GM12878 (cell line): Measurements from ENCODE around the gene IER2. TPM values are rescaled to one million over a fixed set of nuclear protein-coding genes. Genes with fewer than 3 reads are reported as not detected.

Experiments used
- CBFB ChIP-seq: IDR thresholded peaks from 2 replicates; pipeline ENCODE4 v1.6.1; 2016; ENCODE audit warnings: antibody characterized with exemption, low read depth
- EGR1 ChIP-seq, 2 experiments: IDR thresholded peaks; 1 replicate in 1 of 2; 2 replicates in 1 of 2; pipeline ENCODE4 v1.6.1; 2011 to 2012; ENCODE audit warnings: low read depth in 2 of 2, low read length in 2 of 2, borderline replicate concordance in 1 of 2, mild to moderate bottlenecking in 1 of 2, moderate library complexity in 1 of 2
- ELK1 ChIP-seq: IDR thresholded peaks from 2 replicates; pipeline ENCODE4 v1.6.1; 2012; ENCODE audit warnings: low read depth, low read length, improper control_type of control experiment
- GATAD2B ChIP-seq: fragments of 450-650 bp; conservative IDR thresholded peaks from 2 replicates; pipeline ENCODE4 v1.6.1; 2017; ENCODE audit warnings: low read depth, mild to moderate bottlenecking, moderate library complexity
- HCFC1 ChIP-seq: fragments of 150-350 bp; IDR thresholded peaks from 2 replicates; pipeline ENCODE4 v1.6.1; 2014; ENCODE audit warnings: low read length
- HDAC2 ChIP-seq: fragments of 200-600 bp; sonication (generic); IDR thresholded peaks from 2 replicates; pipeline ENCODE4 v1.6.1; 2017
- IKZF1 ChIP-seq: fragments of 450-650 bp; conservative IDR thresholded peaks from 2 replicates; pipeline ENCODE4 v1.6.1; 2017; ENCODE audit warnings: antibody characterized with exemption, mild to moderate bottlenecking
- MEF2A ChIP-seq: IDR thresholded peaks from 2 replicates; pipeline ENCODE4 v1.6.1; 2011; ENCODE audit warnings: low read depth, mild to moderate bottlenecking, low read length, moderate library complexity; ENCODE audit not compliant: insufficient read depth
- MEF2B ChIP-seq: fragments of 450-650 bp; IDR thresholded peaks from 2 replicates; pipeline ENCODE4 v1.6.1; 2018; ENCODE audit warnings: mild to moderate bottlenecking, moderate library complexity; ENCODE audit not compliant: partially characterized antibody, poor library complexity, severe bottlenecking
- MTA2 ChIP-seq: fragments of 450-650 bp; IDR thresholded peaks from 2 replicates; pipeline ENCODE4 v1.6.1; 2016; ENCODE audit warnings: low read depth, mild to moderate bottlenecking, moderate library complexity
- MXI1 ChIP-seq: fragments of 150-350 bp; IDR thresholded peaks from 2 replicates; pipeline ENCODE4 v1.6.1; 2011; ENCODE audit warnings: low read depth, mild to moderate bottlenecking, inconsistent platforms, low read length, improper control_type of control experiment
- NBN ChIP-seq: fragments of 450-650 bp; IDR thresholded peaks from 2 replicates; pipeline ENCODE4 v1.6.1; 2016
- PAX5 ChIP-seq: IDR thresholded peaks from 2 replicates; pipeline ENCODE4 v1.6.1; 2011; ENCODE audit warnings: low read depth, low read length, borderline replicate concordance
- PBX3 ChIP-seq: IDR thresholded peaks from 2 replicates; pipeline ENCODE4 v1.6.1; 2011; ENCODE audit warnings: mild to moderate bottlenecking, low read depth, low read length, moderate library complexity; ENCODE audit not compliant: insufficient replicate concordance
- POLR2A ChIP-seq: IDR thresholded peaks from 2 replicates; pipeline ENCODE4 v1.6.1; 2011; ENCODE audit warnings: low read depth, mild to moderate bottlenecking, low read length
- POLR2AphosphoS2 ChIP-seq: IDR thresholded peaks from 2 replicates; pipeline ENCODE4 v1.6.1; 2011; ENCODE audit warnings: low read depth, mild to moderate bottlenecking, low read length, improper control_type of control experiment, moderate library complexity
- POLR2AphosphoS5 ChIP-seq: IDR thresholded peaks from 2 replicates; pipeline ENCODE4 v1.6.1; 2011; ENCODE audit warnings: mild to moderate bottlenecking, low read length, inconsistent platforms
- POU2F2 ChIP-seq: IDR thresholded peaks from 3 replicates; pipeline ENCODE4 v1.6.1; 2011; ENCODE audit warnings: low read depth, mild to moderate bottlenecking, low read length, borderline replicate concordance
- RBBP5 ChIP-seq: fragments of 200-600 bp; sonication (generic); conservative IDR thresholded peaks from 2 replicates; pipeline ENCODE4 v1.6.1; 2016
- TCF12 ChIP-seq: IDR thresholded peaks from 2 replicates; pipeline ENCODE4 v1.6.1; 2011; ENCODE audit warnings: low read depth, mild to moderate bottlenecking, low read length
- polyA plus RNA-seq, 11 experiments: library from polyadenylated mRNA; depleted of rRNA in 4 of 11; unstranded in 6 of 11; stranded (reverse) in 5 of 11; fragments of >200 nt; fragmentation: Nextera tagmentation in 4 of 11; fragmentation: Illumina TruSeq in 1 of 11; extraction: Ambion mirVana in 4 of 11; extraction: Trizol in 1 of 11; gene quantifications; 1 replicate in 1 of 11; 2 replicates in 10 of 11; pipeline versions ENCODE4 v1.2.1 to v1.2.3, GENCODE V29; 2011 to 2016; ENCODE audit warnings: inconsistent platforms in 2 of 11, missing spikeins in 2 of 11, low read depth in 1 of 11
- total RNA-seq, 4 experiments: library from RNA; depleted of rRNA in 3 of 4; stranded (reverse); fragments of >200 nt in 3 of 4; fragmentation: Illumina TruSeq in 1 of 4; extraction: Trizol in 1 of 4; gene quantifications; 2 replicates each; pipeline versions ENCODE4 v1.2.1 to v1.2.3, GENCODE V29; 2013 to 2021
- TF ChIP-seq, protein P1 (sequence below): fragments of 450-650 bp; formaldehyde crosslinking; IDR thresholded peaks from 2 replicates; pipeline ENCODE4 v1.5.0; 2022; ENCODE audit warnings: mild to moderate bottlenecking, missing genetic modification characterization
- TF ChIP-seq, protein P2 (sequence below): fragments of 450-650 bp; conservative IDR thresholded peaks from 2 replicates; pipeline ENCODE4 v1.6.1; 2017; ENCODE audit warnings: mild to moderate bottlenecking, moderate library complexity

IER2 gene
- total and polyA plus RNA-seq, 10 of the 15 experiments (the other 5 are each of a cell fraction or from before 2014, with no cell fraction given): 2.8 to 94.5 (median 24.9) TPM

DNA sequence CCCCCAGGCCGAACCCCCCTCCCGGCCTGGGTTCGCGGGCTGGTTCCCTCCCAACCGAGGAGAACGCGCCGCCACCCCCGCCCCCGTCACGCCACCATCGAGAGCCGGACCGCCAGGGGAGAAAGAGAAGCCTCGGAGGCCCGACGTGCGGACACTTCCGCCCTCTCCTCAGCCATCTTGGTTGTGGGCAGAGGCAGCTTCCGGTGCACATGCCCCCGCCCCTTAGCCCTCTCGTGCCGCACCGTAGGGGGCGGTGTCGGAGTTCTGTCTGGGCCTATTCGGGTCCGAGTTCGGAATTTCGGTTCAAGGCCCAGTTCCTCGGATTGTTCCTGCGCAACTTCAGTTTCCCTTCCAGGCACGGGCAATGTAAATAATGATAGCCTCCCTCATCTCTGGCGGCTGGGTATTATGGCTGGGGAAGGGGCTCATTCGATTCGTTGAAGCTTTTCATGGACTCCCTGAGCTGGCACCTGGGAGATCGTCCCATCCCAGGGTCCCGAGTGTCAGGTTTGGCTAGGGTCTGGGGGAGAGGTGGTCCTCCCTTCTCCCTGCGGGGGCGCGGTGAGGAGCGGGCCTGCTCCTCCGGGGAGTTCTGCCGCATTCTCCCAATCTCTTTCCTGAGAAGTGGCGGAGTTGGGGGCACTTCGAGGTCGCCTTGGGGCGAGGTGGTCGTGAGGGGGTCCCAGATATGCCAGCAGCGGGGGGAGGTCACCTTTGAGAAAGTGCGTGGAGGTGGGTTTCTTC, at the start of gene IER2, which contains the start of gene STX10 (continued):
- TF ChIP-seq, protein P1, sequence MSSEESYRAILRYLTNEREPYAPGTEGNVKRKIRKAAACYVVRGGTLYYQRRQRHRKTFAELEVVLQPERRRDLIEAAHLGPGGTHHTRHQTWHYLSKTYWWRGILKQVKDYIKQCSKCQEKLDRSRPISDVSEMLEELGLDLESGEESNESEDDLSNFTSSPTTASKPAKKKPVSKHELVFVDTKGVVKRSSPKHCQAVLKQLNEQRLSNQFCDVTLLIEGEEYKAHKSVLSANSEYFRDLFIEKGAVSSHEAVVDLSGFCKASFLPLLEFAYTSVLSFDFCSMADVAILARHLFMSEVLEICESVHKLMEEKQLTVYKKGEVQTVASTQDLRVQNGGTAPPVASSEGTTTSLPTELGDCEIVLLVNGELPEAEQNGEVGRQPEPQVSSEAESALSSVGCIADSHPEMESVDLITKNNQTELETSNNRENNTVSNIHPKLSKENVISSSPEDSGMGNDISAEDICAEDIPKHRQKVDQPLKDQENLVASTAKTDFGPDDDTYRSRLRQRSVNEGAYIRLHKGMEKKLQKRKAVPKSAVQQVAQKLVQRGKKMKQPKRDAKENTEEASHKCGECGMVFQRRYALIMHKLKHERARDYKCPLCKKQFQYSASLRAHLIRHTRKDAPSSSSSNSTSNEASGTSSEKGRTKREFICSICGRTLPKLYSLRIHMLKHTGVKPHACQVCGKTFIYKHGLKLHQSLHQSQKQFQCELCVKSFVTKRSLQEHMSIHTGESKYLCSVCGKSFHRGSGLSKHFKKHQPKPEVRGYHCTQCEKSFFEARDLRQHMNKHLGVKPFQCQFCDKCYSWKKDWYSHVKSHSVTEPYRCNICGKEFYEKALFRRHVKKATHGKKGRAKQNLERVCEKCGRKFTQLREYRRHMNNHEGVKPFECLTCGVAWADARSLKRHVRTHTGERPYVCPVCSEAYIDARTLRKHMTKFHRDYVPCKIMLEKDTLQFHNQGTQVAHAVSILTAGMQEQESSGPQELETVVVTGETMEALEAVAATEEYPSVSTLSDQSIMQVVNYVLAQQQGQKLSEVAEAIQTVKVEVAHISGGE (CRISPR knock-in tag): peak; percentile 68
- peak; percentile 92 for TF ChIP-seq ELK1
- TF ChIP-seq EGR1 (IDR thresholded peaks at IDR 0.05; ENCODE audit: borderline replicate concordance in 1 of 2, low read depth in 2 of 2, low read length in 2 of 2): peak; percentile 65 to 94
- TF ChIP-seq GATAD2B: peak; percentile 24; the same call in 1 of the 2 replicates
- TF ChIP-seq RBBP5: no peak
- 0 out of 2 replicates have a peak, but pooled peaks have one; percentile 15 for TF ChIP-seq PAX5
- peak; percentile 51; the same call in 1 of the 2 replicates for TF ChIP-seq NBN
- TF ChIP-seq MEF2B: no peak
- peak; percentile 58; the same call in 1 of the 2 replicates for TF ChIP-seq MEF2A
- 0 out of 2 replicates have a peak, but pooled peaks have one; percentile 33 for TF ChIP-seq CBFB
- TF ChIP-seq HCFC1: peak; percentile 88
- TF ChIP-seq POU2F2: 0 out of 3 replicates have a peak, but pooled peaks have one; percentile 9
- TF ChIP-seq IKZF1: peak; percentile 94
- no peak for TF ChIP-seq HDAC2
- TF ChIP-seq MTA2: peak; percentile 28; the same call in 1 of the 2 replicates
- peak; percentile 80; the same call in 1 of the 2 replicates for TF ChIP-seq POLR2AphosphoS5
- TF ChIP-seq, protein P2, sequence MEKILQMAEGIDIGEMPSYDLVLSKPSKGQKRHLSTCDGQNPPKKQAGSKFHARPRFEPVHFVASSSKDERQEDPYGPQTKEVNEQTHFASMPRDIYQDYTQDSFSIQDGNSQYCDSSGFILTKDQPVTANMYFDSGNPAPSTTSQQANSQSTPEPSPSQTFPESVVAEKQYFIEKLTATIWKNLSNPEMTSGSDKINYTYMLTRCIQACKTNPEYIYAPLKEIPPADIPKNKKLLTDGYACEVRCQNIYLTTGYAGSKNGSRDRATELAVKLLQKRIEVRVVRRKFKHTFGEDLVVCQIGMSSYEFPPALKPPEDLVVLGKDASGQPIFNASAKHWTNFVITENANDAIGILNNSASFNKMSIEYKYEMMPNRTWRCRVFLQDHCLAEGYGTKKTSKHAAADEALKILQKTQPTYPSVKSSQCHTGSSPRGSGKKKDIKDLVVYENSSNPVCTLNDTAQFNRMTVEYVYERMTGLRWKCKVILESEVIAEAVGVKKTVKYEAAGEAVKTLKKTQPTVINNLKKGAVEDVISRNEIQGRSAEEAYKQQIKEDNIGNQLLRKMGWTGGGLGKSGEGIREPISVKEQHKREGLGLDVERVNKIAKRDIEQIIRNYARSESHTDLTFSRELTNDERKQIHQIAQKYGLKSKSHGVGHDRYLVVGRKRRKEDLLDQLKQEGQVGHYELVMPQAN: 0 out of 2 replicates have a peak, but pooled peaks have one; percentile 29
- peak; percentile 89 for TF ChIP-seq MXI1
- peak; percentile 69 for TF ChIP-seq POLR2A
- TF ChIP-seq TCF12: 0 out of 2 replicates have a peak, but pooled peaks have one; percentile 17
- peak; percentile 26; the same call in 1 of the 2 replicates for TF ChIP-seq POLR2AphosphoS2
- TF ChIP-seq PBX3: no peak
